A549 (cell line): Measurements from ENCODE around the gene PAXIP1.

ENCODE experiments used
- EP300 ChIP-seq, 2 experiments: fragments of >200 bp; sonication (Bioruptor Twin); formaldehyde crosslinking; IDR thresholded peaks; 2 replicates in 1 of 2; 3 replicates in 1 of 2; pipeline ENCODE4 v1.6.1; 2016 to 2017
- NFE2L2 ChIP-seq: fragments of 150-350 bp; conservative IDR thresholded peaks from 2 replicates; pipeline ENCODE4 v1.6.1; 2014; ENCODE audit warnings: low read length
- TF ChIP-seq, protein P1 (sequence below): IDR thresholded peaks from 2 replicates; pipeline ENCODE4 v1.6.1; 2012
- TF ChIP-seq, protein P2 (sequence below): fragments of >200 bp; sonication (Bioruptor Twin); formaldehyde crosslinking; IDR thresholded peaks from 3 replicates; pipeline ENCODE4 v1.6.1; 2016
- TF ChIP-seq, protein P3 (sequence below): fragments of >200 bp; sonication (Bioruptor Twin); formaldehyde crosslinking; IDR thresholded peaks from 3 replicates; pipeline ENCODE4 v1.5.1; 2016

DNA sequence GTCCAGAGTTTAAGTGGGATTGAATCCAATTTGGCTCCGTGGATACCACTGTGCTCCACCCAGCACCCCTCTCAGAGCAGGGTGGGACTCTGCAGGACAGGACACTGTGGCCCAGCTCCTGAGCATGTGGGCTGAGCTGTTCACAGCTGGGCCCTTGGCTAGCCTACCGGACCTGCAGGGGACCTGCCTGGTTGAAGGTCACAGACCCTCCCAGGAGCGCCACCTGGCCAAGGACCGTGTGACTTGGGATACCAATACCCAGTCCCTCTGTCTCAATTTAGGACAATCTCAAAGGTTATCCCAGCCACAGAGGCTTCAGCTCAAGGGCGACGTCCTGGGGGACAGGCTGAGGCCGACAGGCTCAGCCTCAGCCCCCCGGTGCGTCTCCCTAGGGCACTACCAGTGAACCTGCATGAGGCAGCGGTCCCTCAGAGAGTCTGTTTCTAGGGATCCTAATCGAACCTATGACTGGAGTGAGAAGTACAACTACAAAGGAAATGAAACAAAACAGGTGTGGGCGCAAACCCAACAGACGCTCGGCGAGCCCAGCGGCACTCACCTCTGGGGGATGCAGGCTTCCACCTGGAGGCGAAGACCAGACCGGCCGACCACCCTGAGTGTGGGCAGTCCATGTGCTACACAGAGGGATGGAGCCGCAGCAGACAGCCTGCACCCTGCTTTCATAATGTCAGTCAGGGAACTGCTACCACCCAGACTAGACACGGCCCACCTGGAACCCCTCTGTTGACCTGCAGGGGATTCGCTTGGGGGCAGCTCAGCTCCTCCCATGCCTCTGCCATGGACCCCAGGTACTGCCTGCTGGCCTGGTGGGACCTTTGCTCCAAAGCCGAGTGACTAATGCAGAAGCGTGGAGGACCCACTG, 103.7 kb downstream of the PAXIP1 start:
- no peak for TF ChIP-seq EP300 (IDR thresholded peaks at IDR 0.05)
- TF ChIP-seq NFE2L2 = no peak
- TF ChIP-seq, protein P1, sequence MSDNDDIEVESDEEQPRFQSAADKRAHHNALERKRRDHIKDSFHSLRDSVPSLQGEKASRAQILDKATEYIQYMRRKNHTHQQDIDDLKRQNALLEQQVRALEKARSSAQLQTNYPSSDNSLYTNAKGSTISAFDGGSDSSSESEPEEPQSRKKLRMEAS = no peak
- TF ChIP-seq, protein P2, sequence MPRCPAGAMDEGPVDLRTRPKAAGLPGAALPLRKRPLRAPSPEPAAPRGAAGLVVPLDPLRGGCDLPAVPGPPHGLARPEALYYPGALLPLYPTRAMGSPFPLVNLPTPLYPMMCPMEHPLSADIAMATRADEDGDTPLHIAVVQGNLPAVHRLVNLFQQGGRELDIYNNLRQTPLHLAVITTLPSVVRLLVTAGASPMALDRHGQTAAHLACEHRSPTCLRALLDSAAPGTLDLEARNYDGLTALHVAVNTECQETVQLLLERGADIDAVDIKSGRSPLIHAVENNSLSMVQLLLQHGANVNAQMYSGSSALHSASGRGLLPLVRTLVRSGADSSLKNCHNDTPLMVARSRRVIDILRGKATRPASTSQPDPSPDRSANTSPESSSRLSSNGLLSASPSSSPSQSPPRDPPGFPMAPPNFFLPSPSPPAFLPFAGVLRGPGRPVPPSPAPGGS = no peak
- TF ChIP-seq, protein P3, sequence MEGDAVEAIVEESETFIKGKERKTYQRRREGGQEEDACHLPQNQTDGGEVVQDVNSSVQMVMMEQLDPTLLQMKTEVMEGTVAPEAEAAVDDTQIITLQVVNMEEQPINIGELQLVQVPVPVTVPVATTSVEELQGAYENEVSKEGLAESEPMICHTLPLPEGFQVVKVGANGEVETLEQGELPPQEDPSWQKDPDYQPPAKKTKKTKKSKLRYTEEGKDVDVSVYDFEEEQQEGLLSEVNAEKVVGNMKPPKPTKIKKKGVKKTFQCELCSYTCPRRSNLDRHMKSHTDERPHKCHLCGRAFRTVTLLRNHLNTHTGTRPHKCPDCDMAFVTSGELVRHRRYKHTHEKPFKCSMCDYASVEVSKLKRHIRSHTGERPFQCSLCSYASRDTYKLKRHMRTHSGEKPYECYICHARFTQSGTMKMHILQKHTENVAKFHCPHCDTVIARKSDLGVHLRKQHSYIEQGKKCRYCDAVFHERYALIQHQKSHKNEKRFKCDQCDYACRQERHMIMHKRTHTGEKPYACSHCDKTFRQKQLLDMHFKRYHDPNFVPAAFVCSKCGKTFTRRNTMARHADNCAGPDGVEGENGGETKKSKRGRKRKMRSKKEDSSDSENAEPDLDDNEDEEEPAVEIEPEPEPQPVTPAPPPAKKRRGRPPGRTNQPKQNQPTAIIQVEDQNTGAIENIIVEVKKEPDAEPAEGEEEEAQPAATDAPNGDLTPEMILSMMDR = no peak
